Measurements from ENCODE around the gene GNB4. TPM values are rescaled to one million over a fixed set of nuclear protein-coding genes. Genes with fewer than 3 reads are reported as not detected.

GNB4 gene
- polyA plus RNA-seq, 1 of the 3 experiments (the other 2 are of a cell fraction): 8.7 TPM

- TF ChIP-seq, protein P1, sequence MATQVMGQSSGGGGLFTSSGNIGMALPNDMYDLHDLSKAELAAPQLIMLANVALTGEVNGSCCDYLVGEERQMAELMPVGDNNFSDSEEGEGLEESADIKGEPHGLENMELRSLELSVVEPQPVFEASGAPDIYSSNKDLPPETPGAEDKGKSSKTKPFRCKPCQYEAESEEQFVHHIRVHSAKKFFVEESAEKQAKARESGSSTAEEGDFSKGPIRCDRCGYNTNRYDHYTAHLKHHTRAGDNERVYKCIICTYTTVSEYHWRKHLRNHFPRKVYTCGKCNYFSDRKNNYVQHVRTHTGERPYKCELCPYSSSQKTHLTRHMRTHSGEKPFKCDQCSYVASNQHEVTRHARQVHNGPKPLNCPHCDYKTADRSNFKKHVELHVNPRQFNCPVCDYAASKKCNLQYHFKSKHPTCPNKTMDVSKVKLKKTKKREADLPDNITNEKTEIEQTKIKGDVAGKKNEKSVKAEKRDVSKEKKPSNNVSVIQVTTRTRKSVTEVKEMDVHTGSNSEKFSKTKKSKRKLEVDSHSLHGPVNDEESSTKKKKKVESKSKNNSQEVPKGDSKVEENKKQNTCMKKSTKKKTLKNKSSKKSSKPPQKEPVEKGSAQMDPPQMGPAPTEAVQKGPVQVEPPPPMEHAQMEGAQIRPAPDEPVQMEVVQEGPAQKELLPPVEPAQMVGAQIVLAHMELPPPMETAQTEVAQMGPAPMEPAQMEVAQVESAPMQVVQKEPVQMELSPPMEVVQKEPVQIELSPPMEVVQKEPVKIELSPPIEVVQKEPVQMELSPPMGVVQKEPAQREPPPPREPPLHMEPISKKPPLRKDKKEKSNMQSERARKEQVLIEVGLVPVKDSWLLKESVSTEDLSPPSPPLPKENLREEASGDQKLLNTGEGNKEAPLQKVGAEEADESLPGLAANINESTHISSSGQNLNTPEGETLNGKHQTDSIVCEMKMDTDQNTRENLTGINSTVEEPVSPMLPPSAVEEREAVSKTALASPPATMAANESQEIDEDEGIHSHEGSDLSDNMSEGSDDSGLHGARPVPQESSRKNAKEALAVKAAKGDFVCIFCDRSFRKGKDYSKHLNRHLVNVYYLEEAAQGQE (IDR thresholded peaks at IDR 0.05; ENCODE audit: low read depth, low read length): no peak
- TF ChIP-seq, protein P2, sequence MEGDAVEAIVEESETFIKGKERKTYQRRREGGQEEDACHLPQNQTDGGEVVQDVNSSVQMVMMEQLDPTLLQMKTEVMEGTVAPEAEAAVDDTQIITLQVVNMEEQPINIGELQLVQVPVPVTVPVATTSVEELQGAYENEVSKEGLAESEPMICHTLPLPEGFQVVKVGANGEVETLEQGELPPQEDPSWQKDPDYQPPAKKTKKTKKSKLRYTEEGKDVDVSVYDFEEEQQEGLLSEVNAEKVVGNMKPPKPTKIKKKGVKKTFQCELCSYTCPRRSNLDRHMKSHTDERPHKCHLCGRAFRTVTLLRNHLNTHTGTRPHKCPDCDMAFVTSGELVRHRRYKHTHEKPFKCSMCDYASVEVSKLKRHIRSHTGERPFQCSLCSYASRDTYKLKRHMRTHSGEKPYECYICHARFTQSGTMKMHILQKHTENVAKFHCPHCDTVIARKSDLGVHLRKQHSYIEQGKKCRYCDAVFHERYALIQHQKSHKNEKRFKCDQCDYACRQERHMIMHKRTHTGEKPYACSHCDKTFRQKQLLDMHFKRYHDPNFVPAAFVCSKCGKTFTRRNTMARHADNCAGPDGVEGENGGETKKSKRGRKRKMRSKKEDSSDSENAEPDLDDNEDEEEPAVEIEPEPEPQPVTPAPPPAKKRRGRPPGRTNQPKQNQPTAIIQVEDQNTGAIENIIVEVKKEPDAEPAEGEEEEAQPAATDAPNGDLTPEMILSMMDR (IDR thresholded peaks at IDR 0.05): no peak
Measured at GRCh38 chr3:179425075-179425474, 26.2 kb downstream of the GNB4 start (continued).

GRCh38 chr3:179421500-179421899, 29.8 kb downstream of the GNB4 start:
- Histone ChIP-seq H3K27ac (ENCODE audit: low read depth in 2 of 2, low read length in 1 of 2) (no peak overlapping the region), H3K4me3 (ENCODE audit: low read depth in 2 of 2, low read length in 1 of 2) (no peak overlapping the region), H4K20me1 (ENCODE audit: insufficient read depth) (no peaks in the 10 kb centered on the region), H3K9me2 (no peaks in the 10 kb centered on the region), H3K27me3 (ENCODE audit: insufficient read depth) (no peaks in the 10 kb centered on the region), H3K79me2 (ENCODE audit: insufficient read depth) (peaks cover 10% of the 10 kb centered on the region; the same call in 1 of the 2 replicates), H3K9ac (no peak overlapping the region), H3K4me2 (no peak overlapping the region), H3K9me3 (no peaks in the 10 kb centered on the region), H3F3A (replicated peaks; ENCODE audit: insufficient read depth) (peaks cover 13% of the 10 kb centered on the region), H3K36me3 (replicated peaks in 1 of 2; ENCODE audit: control insufficient read depth in 1 of 2, insufficient read depth in 2 of 2, low read length in 1 of 2) (peaks cover 14 to 61% of the 10 kb centered on the region in 2 experiments), H3K4me1 (ENCODE audit: control insufficient read depth in 1 of 2, insufficient read depth in 2 of 2, low read depth in 1 of 2, low read length in 1 of 2) (no peaks in the 10 kb centered on the region; a peak in 1 of 4 replicates), H2AFZ (ENCODE audit: low read depth) (no peak overlapping the region)
- TF ChIP-seq CHD2 (IDR thresholded peaks at IDR 0.05; ENCODE audit: low read length, partially characterized antibody): no peak
- TF ChIP-seq SMC3 (IDR thresholded peaks at IDR 0.05; ENCODE audit: low read depth, low read length): peak; percentile 67
- no peak for TF ChIP-seq POLR2AphosphoS5 (IDR thresholded peaks at IDR 0.05; ENCODE audit: low read depth, low read length)
- TF ChIP-seq, protein P2 (IDR thresholded peaks at IDR 0.05): peak; percentile 60
- TF ChIP-seq RAD21 (IDR thresholded peaks at IDR 0.05; ENCODE audit: low read length): peak; percentile 71
- TF ChIP-seq RXRA (IDR thresholded peaks at IDR 0.05; ENCODE audit: borderline replicate concordance, low read depth): no peak
- TF ChIP-seq FOXJ3 (CRISPR knock-in tag; IDR thresholded peaks at IDR 0.05): no peak
- TF ChIP-seq, protein P3, sequence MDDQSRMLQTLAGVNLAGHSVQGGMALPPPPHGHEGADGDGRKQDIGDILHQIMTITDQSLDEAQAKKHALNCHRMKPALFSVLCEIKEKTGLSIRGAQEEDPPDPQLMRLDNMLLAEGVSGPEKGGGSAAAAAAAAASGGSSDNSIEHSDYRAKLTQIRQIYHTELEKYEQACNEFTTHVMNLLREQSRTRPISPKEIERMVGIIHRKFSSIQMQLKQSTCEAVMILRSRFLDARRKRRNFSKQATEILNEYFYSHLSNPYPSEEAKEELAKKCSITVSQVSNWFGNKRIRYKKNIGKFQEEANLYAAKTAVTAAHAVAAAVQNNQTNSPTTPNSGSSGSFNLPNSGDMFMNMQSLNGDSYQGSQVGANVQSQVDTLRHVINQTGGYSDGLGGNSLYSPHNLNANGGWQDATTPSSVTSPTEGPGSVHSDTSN (IDR thresholded peaks at IDR 0.05): no peak
- CTCF ChIA-PET: interaction anchor here (0.8 to 1.4 kb wide), 8 partner anchors 10 to 153 kb away, joined by 3 to 6 read pairs (median 4); partner anchors contain the start of gene ACTL6A
- POLR2A ChIA-PET: no interaction called here
- peak; percentile 28 for DNase-seq
- 79% methylated on average over 2 of the region's 2 CpGs for WGBS (ENCODE audit: low lambda C conversion rate)
